GM19023 (cell line): ENCODE data around the gene INPP1.
A peak's percentile ranks its signal among the peaks of the same experiment; 100 is the strongest.

ENCODE experiments used
- ATAC-seq: cut with Tn5 transposase; IDR thresholded peaks from one replicate; pipeline ENCODE4 v1.9.1; 2021; ENCODE audit warnings: mild to moderate bottlenecking, moderate library complexity; ENCODE audit not compliant: unreplicated experiment

INPP1 gene

DNA sequence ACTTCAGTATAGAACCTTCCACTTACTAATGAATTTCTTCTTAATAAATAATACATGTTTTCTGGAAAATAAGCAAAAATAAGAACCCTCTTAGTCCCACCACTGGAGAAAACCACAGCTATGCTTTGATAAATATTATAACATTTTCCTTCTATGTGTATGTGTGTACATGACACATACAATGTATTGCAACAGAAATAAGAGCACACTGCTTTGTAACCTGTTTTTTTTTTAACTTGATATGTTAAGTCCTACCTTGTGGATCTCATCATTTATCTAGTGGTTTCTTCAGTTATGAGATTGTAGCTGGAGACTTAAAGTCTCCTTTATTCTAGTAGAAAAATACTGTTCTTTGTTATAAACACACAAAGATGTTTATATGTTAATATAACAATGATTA lies 17.2 kb downstream of the INPP1 start:
- ATAC-seq = no peak

DNA sequence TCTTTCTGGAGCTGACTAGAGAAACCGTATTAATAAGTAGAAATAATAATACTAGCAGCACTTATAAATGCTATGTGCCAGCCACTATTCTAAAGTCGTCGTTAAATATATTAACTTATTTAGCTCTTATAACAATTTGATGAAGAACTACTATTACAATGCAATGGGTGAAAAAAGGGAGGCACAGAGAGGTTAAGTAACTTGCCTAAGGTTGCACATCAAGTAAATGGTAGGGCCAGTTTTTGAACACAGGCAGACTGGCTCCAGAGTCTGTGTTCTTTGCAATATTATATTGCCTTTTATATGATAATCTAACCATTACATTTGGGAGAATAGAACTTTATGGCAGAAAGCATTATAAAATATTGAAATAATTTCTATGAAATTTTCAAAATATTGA lies 17.6 kb downstream of the INPP1 start:
- ATAC-seq = no peak

DNA sequence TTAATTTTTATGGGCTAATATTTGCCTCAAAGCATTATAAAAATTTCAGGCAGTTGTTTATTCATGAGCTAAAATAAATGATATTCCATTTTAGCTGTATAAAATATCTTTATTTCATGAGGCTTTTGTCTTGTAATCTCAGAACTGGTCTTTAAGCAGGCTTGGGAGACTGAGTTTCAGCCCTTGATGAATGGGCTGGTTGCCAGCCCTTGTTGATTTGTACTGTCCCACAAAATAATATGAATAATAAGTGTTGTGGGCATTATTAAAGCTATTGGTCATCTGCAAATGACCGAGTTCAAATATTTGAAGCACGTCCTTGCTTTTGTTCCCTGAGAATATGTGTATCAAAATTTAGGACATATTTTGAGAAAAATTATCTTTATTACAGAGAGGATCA lies 18.2 kb downstream of the INPP1 start:
- no peak for ATAC-seq

DNA sequence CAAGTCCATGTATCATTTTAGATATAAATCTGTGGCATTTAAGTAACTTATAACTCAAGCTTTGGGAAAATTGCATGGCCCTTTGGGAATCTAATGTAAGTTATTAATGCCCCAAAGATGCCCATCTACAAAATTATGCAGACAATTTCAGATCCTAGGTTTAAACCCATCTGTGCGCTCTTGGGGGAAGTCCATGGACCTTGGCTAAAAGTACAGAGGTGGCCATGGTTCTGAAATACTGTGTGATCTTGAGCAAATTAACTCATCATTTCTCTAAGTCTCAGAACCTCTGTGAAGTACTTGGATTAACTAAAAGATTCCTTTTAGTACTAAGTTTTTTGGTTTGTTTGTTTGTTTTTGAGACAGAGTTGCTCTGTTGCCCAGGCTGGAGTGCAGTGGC lies 19.5 kb downstream of the INPP1 start:
- no peak for ATAC-seq

DNA sequence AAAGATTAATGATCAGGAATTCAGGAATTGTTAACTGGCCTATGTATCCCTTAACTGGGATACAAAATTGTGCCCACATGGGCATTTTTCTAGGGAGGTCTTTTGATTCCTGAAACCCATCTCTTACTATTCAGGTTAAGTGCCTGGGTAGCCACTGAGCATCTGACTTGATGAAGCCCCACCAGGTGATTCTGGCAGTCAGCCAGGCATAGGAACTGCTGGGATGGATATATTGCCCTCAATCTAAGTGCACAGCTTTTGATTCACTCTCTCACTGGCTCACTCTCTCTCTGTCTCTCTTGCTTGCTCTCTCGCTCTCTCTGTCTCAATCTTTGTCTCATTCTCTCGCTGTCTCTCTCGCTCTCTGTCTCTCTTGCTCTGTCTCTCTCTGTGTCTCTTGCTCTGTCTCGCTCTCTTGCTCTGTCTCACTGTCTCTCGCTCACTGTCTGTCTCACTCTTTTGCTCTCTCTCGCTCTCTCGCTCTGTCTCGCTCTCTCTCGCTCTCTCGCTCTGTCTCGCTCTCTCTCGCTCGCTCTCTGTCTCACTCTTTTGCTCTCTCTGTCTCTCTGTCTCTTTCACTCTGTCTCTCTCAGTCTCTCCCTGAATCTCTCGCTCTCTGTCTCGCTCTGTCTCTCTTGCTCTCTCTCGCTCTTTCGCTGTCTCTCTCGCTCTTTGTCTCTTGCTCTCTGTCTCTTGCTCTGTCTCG lies 22.3 kb downstream of the INPP1 start:
- no peak for ATAC-seq

DNA sequence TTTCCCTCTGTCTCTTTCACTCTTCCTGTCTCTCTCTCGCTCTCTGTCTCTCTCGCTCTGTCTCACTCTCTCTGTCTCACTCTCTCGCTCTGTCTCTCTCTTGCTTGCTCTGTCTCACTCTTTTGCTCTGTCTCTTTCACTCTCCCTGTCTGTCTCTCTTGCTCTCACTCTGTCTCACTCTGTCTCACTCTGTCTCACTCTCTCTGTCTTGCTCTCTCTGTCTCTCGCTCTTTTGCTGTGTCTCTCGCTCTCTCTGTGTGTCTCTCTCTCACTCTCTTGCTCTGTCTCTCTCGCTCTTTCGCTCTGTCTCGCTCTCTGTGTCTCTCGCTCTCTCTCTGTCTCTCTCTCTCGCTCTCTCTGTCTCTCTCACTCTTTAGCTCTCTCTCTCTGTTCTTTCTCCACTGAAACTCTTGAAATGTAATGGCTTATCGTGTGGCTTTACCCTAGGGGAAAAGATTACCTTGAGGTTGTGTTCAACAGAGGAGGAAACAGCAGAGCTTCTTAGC lies 22.9 kb downstream of the INPP1 start:
- ATAC-seq = no peak

DNA sequence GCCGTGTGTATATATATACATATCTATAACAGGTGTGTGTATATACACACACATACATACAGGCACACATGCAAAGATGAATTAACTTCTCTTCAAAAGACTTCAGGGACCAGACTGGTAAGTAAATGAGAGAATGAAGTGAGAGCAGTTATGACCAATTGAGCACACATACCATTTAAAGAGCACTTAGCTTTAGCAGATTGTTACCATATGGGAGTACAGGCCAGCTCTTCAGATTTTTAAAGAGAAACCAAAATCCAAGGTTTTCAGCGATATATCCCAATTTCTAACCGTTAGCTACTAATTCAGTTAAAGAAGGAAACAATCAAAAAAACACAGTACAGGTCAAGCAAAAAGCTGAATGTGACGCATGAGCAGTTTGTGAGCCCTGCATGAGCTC lies 23.7 kb downstream of the INPP1 start:
- ATAC-seq = no peak

DNA sequence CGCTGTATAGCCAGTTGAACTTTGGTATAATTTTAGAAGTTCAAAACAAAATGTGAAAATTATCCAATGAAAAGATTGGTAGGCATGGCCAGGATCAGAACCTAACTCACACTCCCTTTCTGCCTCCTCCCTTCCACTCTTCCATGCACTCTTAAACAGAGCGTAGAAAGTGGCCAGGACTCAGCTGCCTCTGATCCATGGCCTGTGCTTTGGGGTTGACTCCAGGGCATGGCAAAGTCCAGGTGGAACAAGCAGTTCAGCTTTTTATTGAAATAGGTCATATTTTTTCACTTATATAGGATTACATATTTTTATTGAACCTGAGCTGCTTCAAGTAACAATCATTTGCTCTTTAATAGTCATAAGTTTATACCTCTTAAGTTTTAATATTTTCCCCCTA lies 26.2 kb downstream of the INPP1 start:
- no peak for ATAC-seq

DNA sequence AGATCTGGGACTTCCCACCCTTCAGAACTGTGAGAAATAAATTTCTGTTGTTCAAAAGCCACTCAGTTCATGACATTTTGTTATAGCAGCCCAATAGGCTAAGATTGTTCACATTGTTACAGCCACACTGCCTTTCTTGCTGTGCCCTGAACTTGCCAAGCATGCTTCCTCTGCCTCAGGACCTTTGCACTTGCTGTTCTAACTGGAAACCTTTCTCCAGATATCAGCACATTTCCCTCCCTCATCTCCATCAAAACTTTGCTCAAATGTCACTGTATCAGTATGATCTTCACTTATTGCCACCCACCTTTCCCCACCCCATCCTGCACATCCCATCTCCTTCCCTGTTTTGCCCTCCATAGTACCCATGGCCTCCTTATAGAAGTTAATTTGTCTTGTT lies 32.7 kb downstream of the INPP1 start:
- ATAC-seq = no peak

DNA sequence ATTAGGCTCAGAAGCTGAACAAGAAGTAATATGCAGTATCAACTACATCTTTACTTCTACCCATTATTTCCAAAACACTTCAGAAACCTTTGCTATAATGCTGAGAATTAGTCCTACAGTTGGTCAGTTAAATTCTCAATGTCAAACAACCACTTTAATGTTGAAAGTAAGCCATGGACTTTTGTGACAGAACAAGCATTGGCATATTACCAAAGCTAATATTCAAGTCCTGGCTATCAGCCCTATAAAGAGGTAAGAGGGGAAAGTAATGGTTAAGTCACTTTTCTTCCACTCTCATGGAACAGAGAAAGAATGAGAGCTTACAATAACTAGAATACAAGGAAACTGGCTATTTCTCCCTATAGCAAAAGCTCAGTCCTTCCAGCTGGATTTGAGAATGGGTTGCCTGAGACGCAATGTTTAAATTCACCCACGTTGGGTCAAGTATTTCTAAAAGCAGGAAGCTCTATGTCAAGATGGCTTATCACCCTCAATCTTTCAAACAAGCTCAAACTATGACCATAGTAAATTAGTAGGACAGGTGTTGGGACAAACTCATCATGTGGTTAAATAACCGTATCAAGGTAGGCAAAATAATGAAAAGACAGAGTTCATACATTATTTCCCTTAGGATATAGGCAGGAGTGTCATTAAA lies 33.3 kb downstream of the INPP1 start:
- ATAC-seq = no peak

DNA sequence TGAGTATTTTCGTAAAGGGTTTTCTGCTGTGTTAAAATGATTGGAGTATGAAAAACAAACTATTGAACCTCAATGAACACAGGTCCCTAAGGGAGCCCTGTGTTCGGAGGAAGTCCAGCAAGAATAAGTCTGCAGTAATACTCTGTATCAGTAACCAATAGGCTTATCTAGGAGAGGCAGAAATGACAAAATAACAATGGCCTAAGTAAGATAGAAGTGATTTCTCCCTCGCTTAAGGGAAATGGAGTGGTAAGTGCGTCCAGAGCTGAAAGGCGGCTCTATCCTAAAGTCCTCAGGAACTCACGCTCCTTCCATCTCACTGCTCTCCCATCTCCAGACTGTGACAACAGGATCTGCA lies 35.5 kb downstream of the INPP1 start:
- ATAC-seq = no peak

DNA sequence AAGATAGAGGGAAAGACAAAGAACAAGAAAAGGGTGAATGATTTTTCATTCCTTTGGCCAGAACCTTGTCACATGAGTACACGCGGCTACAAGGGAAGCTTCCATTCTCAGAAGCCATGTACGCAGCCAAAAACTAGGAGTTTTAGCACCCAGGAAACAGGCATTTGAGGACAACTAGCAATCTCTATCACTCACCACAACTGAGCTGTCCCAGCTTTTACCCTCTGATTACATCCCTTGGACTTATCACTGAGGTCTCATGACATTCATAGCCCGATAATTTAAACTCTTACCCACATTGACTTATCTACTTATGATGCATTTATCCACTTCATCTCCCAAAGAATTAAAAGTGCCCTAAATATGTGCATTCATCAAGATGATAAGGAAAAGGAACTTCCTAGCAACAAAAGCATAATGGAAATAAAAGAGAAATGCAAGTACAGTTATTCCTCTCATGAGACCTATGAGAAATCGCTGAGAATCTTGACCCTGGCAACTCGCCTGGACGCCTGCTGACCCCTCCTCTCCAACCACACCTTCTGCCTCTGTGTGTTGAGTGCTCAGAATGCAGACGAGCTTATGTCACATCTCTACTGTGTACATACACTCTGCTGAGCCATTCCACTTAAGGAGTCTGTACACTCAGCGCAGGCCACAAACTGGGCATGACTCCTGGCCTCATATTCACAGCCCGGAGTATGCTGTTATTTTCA lies 36.0 kb downstream of the INPP1 start:
- no peak for ATAC-seq

DNA sequence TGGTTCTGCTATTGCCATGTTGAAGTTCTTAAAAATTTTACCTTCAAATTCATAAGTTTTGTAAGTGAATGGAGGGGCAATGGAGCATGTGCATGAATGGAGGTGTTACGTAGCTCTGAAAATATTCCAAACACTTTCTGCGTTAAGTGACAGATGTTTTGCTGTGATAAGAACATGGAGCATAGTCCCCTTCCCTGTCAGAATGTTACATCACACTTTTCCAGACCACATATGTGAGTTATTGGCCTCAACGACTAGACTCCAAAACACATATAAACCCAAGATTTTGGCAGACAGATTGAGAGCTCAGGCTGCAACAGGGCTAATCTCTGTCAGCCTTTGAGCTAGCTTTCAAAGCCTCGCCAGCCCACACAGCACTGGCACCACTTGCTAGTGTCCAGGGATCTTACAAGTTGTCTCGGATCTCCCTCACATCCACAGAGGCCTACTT lies 37.6 kb downstream of the INPP1 start:
- no peak for ATAC-seq

DNA sequence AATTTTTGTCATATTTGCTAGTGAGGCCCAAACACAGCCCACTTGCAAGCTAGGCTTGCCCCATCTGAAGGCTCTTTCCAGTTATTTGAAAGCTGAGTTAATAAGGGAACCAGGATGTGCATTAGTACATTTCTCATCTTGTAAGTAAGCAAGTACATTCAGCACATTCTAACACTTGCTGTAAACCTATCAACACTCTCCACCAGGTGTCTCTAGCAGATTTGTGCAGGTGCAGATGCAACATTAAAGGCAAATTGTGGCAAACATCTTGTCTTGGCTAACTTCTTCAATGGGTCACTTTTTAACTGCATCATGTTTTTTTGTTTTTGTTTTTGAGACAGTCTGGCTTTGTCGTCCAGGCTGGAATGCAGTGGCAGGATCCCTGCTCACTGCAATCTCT lies 39.5 kb downstream of the INPP1 start:
- peak; percentile 79 for ATAC-seq

DNA sequence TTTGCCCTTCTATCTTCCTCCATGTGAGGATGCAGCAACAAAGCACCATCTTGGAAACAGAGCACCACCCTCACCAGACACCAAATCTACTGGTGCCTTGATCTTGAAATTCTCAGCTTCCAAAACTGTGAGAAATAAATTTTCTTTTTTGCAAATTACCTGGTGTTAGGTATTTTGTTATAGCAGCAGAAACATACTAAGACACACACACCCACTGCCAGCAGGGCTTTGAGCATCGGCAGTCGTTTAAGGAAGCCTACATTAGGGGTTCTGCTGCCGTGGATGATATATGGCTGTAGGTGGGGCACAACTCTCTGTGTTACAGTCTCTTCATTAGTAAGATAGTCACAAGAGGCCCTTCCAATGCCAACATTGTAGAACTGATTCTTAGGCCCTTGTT lies 44.0 kb downstream of the INPP1 start:
- ATAC-seq = no peak

DNA sequence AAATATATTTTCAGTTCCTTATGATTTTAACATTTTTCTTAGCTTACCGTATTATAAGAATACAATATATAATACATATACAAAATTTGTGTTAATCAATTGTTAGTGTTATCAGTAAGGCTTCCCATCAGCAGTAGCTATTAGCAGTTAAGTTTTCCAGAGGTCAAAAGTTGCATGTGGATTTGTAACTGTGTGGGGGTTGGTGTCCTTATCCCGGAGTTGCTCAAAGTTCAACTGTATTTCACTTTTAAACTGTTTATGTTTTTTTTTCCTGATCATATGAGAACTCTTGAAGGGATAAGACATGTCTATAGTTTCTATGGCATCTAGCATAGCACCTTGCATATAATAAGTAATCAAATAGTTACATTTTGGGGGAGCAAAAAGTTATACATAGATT lies 52.9 kb downstream of the INPP1 start:
- ATAC-seq = no peak

DNA sequence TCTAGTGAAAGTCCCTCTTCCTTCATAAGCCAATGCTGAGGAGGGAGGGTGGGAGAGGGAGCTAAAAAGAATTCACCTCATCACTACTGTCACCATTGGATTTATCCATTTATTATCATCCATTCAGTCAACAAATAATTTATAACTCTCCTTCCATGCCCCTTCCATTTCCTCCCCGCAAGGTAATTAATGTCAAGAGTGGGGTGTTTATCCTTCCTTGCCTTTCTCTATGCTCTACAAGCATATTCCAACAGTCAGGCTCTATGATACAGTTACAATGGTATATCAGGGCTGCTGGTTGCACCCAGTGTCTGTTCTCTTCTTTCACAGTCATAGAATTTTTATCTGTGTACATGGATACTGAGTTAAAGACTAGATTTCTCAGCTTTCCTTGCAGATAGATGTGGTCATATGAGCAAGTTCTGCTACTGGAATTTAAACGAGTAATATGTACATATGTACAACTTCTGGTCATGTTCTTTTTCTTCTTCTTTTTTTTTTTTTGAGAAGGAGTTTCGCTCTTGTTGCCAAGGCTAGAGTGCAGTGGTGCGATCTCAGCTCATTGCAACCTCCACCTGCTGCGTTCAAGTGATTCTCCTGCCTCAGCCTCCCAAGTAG lies 59.7 kb downstream of the INPP1 start:
- no peak for ATAC-seq

DNA sequence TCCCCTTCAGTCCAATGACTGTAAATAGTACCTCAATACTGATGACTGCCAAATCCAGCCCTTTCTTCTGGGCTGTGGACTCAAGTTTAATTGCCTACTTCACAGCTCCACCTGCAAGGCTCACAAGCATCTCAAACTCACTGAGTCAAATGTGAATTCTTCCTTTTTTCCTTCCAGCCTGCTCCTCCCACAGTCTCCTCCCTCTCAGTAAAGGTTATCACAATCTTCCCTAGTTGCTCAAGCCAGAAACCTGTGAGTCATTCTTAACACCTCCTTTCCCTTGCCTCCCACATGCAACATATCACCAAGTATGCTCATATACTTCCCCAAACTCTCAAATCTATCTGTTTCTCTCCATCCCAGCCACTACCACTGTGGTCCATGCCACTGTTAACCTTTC lies 61.1 kb downstream of the INPP1 start:
- ATAC-seq = no peak

DNA sequence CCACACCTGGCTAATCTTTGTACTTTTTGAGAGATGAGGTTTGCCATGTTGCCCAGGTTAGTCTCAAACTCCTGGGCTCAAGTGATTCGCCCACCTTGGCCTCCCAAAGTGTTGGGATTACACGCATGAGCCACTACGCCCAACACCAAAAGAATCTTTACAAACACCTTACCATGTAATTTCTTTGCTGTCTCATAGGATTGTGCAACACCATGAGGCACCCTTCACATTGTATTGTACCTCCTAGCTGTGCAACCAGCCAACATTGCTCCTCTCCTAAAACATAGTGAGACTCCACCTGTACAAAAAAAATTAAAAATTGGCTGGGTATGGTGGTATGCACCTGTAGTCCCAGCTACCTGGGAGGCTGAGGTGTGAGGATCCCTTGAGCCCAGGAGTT lies 61.7 kb downstream of the INPP1 start:
- no peak for ATAC-seq

DNA sequence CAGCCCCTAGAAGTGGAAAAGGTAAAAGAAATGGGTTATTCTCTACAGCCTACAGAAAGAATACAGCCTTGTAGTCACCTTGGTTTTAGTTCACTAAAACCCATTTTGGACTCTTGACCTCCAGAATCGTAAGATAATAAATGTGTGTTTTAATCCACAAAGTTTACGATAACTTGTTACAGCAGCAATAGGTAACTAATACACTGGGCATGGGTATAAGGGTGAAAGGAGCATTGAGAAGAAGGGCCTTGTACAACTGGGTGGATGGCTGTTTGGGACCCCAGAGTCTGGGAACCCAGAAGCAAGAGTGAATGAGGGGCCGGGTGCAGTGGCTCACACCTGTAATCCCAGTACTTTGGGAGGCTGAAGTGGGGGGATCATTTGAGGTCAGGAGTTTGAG lies 62.6 kb downstream of the INPP1 start:
- ATAC-seq = no peak

DNA sequence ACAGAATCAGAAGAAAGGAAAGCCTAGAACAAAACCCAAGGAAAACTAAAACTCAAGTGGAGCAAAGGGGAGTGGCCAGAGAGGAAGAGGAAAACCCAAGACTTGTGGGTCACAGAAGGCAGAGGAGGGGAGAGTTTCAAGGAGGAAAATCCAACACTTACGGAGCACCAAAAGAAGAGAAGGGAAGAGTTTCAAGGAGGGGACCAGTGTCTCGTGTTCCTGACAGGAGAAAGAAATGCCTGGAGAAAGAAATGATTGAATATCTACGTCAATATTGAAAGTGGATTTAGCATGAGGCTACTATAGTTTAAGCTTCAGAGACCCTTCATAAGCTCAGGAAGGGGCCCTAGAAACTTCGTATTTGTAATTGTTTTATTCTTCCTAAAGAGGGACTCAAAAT lies 63.4 kb downstream of the INPP1 start:
- ATAC-seq = no peak

DNA sequence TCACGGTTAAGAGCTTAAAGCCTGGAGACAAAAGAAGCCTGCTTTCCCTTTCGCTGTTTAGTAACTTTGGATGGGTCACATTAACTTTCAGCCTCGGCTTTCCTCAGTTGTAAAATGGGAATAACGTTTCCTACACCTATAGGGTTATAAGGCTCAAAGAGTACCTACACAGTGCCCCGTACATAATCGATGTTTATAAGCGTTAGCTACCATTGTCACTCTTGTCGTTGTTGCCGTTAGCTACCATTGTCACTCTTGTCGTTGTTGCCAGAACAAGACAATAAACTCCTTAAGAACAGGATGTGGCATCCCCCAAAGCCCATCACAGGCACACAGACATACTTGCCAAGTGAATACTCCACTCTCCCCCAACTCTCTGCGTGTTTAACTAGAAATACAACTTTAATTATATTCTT lies 63.9 kb downstream of the INPP1 start:
- no peak for ATAC-seq
